ENCODE measurements around the gene SPATA2. TPM values are rescaled to one million over a fixed set of nuclear protein-coding genes. Genes with fewer than 3 reads are reported as not detected.

Gene SPATA2
- total and polyA plus RNA-seq, 2 of the 13 experiments (the other 11 are each of a cell fraction or from before 2014, with no cell fraction given): 3.2 to 8.7 TPM

- no peak for TF ChIP-seq FOXO4 (CRISPR knock-in tag; conservative IDR thresholded peaks at IDR 0.05)
- TF ChIP-seq FOXC1 (CRISPR knock-in tag; IDR thresholded peaks at IDR 0.05; ENCODE audit: borderline replicate concordance): no peak
- TF ChIP-seq ZNF296 (CRISPR knock-in tag; conservative IDR thresholded peaks at IDR 0.05): no peak
- TF ChIP-seq MYNN (CRISPR knock-in tag; IDR thresholded peaks at IDR 0.05; ENCODE audit: low read depth): no peak
- TF ChIP-seq ZNF207 (IDR thresholded peaks at IDR 0.05; ENCODE audit: borderline replicate concordance): no peak
- no peak; the same call in 1 of the 2 replicates for TF ChIP-seq SRY (CRISPR knock-in tag; IDR thresholded peaks at IDR 0.05)
- no peak; the same call in 1 of the 2 replicates for TF ChIP-seq ZNF337 (CRISPR knock-in tag; IDR thresholded peaks at IDR 0.05; ENCODE audit: borderline replicate concordance, low read depth)
- no peak for TF ChIP-seq POLR2G (IDR thresholded peaks at IDR 0.05; ENCODE audit: low read depth, low read length)
- 0 out of 2 replicates have a peak, but pooled peaks have one; percentile 26 for TF ChIP-seq DDIT3 (CRISPR knock-in tag; IDR thresholded peaks at IDR 0.05)
- TF ChIP-seq ZNF160 (CRISPR knock-in tag; IDR thresholded peaks at IDR 0.05): peak; percentile 70; the same call in 1 of the 2 replicates
- no peak for TF ChIP-seq MBNL3 (CRISPR knock-in tag; conservative IDR thresholded peaks at IDR 0.05)
- TF ChIP-seq SRSF9 (IDR thresholded peaks at IDR 0.05; ENCODE audit: borderline replicate concordance, insufficient read depth, low read depth, low read length, poor library complexity, severe bottlenecking): no peak
- TF ChIP-seq, protein P1, sequence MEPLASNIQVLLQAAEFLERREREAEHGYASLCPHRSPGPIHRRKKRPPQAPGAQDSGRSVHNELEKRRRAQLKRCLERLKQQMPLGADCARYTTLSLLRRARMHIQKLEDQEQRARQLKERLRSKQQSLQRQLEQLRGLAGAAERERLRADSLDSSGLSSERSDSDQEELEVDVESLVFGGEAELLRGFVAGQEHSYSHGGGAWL (CRISPR knock-in tag; IDR thresholded peaks at IDR 0.05): no peak
- TF ChIP-seq MAX (IDR thresholded peaks at IDR 0.05): no peak
- TF ChIP-seq ZNF20 (CRISPR knock-in tag; IDR thresholded peaks at IDR 0.05): peak; percentile 99
- TF ChIP-seq CENPT (CRISPR knock-in tag; IDR thresholded peaks at IDR 0.05; ENCODE audit: low read depth): no peak
- TF ChIP-seq HNF4A (CRISPR knock-in tag; IDR thresholded peaks at IDR 0.05): peak; percentile 94
- peak; percentile 94 for TF ChIP-seq HDAC1 (CRISPR knock-in tag; IDR thresholded peaks at IDR 0.05)
- TF ChIP-seq, protein P2, sequence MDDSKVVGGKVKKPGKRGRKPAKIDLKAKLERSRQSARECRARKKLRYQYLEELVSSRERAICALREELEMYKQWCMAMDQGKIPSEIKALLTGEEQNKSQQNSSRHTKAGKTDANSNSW (CRISPR knock-in tag; IDR thresholded peaks at IDR 0.05; ENCODE audit: borderline replicate concordance): no peak
- TF ChIP-seq ZNF329 (CRISPR knock-in tag; IDR thresholded peaks at IDR 0.05; ENCODE audit: low read depth): no peak
- no peak for TF ChIP-seq GTF2F1 (IDR thresholded peaks at IDR 0.05; ENCODE audit: low read length)
- TF ChIP-seq PLSCR1 (CRISPR knock-in tag; IDR thresholded peaks at IDR 0.05; ENCODE audit: borderline replicate concordance): no peak
- no peak for TF ChIP-seq TOE1 (CRISPR knock-in tag; IDR thresholded peaks at IDR 0.05)
- TF ChIP-seq MXI1 (IDR thresholded peaks at IDR 0.05; ENCODE audit: borderline replicate concordance, low read depth, low read length): no peak; the same call in 2 of the 3 replicates
- TF ChIP-seq FOXM1 (CRISPR knock-in tag; IDR thresholded peaks at IDR 0.05): no peak
- peak; percentile 8; the same call in 1 of the 2 replicates for TF ChIP-seq FOSL1 (CRISPR knock-in tag; IDR thresholded peaks at IDR 0.05; ENCODE audit: borderline replicate concordance)
- no peak for TF ChIP-seq SRSF4 (IDR thresholded peaks at IDR 0.05; ENCODE audit: low read depth, low read length, poor library complexity, severe bottlenecking)
Observed at GRCh38 chr20:49945701-49946477, 30.6 kb upstream of the SPATA2 start (continued).

All from HepG2 (cell line).